Thoracic aorta (tissue), 2 donors: Measurements from ENCODE around the gene SLC22A4. TPM values are rescaled to one million over a fixed set of nuclear protein-coding genes. Genes with fewer than 3 reads are reported as not detected.

Source experiments
- ATAC-seq: fragments of 150-250 bp; one replicate; pipeline ENCODE4 v1.8.0; 2017; ENCODE audit warnings: low read depth; ENCODE audit not compliant: insufficient number of reproducible peaks, low FRiP score
- DNase-seq: peaks from one replicate; pipeline ENCODE4 v3.0.0-alpha.2; 2020; ENCODE audit warnings: low spot score
- H3K27ac ChIP-seq, 2 donors: fragments of 200-600 bp; sonication (generic); 1 replicate in 1 of 2; 2 replicates in 1 of 2; pipeline ENCODE4 v1.5.1; 2016; ENCODE audit warnings: mild to moderate bottlenecking in 2 of 2, moderate library complexity in 2 of 2
- H3K27me3 ChIP-seq: fragments of 200-600 bp; sonication (generic); replicated peaks from 2 replicates; pipeline ENCODE4 v1.6.0; 2016; ENCODE audit warnings: mild to moderate bottlenecking; ENCODE audit not compliant: insufficient read depth
- H3K36me3 ChIP-seq: fragments of 200-600 bp; sonication (generic); one replicate; pipeline ENCODE4 v1.5.1; 2016
- H3K4me1 ChIP-seq, 2 donors: fragments of 200-600 bp; sonication (generic); 1 replicate in 1 of 2; 2 replicates in 1 of 2; pipeline versions ENCODE4 v1.5.1 to v1.6.0; 2016; ENCODE audit warnings: low read depth in 2 of 2, mild to moderate bottlenecking in 1 of 2; ENCODE audit not compliant: control insufficient read depth in 1 of 2
- H3K4me3 ChIP-seq: fragments of 200-600 bp; sonication (generic); 2 replicates; pipeline ENCODE4 v1.5.1; 2016; ENCODE audit warnings: mild to moderate bottlenecking
- H3K9me3 ChIP-seq: fragments of 200-600 bp; sonication (generic); 2 replicates; pipeline ENCODE4 v1.5.1; 2016
- total RNA-seq, 2 donors: library from RNA; depleted of rRNA; stranded (reverse); fragments of >200 nt; gene quantifications; one replicate each; pipeline versions ENCODE4 v1.1.0 to v1.2.3, GENCODE V29; 2016
- TF ChIP-seq, protein P1 (sequence below): fragments of 200-600 bp; sonication (generic); IDR thresholded peaks from one replicate; pipeline ENCODE4 v1.5.1; 2019; ENCODE audit warnings: antibody characterized with exemption

The SLC22A4 gene
- total RNA-seq, 2 donors from 2014 or later, result 0.14 to 2.1 TPM

DNA sequence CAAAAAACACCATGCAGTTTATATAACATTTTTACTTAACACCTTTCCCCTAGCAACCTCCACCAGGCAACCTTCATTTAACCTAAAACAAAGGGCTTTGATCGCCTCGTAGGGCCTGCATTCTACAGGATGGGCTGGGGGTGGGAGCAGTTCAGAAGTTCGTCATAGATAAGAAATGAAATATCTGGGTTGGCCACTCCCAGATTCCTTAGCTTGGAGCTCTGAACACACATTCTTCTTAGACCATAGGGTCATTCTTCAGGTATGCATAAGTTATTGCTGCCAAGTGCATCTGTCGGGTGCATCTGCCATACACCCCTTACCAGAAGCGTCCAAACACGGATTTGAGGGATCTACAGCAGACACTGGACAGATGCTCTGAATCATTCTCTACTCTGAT is 71.0 kb downstream of the SLC22A4 start:
- H3K4me3 ChIP-seq, result no peak overlapping the region
- ATAC-seq (no peak), DNase-seq (no peak)
- no peaks in the 10 kb centered on the region for H3K27me3 ChIP-seq
- H3K9me3 ChIP-seq, result no peaks in the 10 kb centered on the region
- H3K36me3 ChIP-seq, result no peaks in the 10 kb centered on the region
- H3K4me1 ChIP-seq, result peaks cover 31 to 52% of the 10 kb centered on the region in 2 donors
- peak overlapping the region in 1 of 2 donors; percentile 56 for H3K27ac ChIP-seq
- TF ChIP-seq, protein P1, sequence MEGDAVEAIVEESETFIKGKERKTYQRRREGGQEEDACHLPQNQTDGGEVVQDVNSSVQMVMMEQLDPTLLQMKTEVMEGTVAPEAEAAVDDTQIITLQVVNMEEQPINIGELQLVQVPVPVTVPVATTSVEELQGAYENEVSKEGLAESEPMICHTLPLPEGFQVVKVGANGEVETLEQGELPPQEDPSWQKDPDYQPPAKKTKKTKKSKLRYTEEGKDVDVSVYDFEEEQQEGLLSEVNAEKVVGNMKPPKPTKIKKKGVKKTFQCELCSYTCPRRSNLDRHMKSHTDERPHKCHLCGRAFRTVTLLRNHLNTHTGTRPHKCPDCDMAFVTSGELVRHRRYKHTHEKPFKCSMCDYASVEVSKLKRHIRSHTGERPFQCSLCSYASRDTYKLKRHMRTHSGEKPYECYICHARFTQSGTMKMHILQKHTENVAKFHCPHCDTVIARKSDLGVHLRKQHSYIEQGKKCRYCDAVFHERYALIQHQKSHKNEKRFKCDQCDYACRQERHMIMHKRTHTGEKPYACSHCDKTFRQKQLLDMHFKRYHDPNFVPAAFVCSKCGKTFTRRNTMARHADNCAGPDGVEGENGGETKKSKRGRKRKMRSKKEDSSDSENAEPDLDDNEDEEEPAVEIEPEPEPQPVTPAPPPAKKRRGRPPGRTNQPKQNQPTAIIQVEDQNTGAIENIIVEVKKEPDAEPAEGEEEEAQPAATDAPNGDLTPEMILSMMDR, result no peak

DNA sequence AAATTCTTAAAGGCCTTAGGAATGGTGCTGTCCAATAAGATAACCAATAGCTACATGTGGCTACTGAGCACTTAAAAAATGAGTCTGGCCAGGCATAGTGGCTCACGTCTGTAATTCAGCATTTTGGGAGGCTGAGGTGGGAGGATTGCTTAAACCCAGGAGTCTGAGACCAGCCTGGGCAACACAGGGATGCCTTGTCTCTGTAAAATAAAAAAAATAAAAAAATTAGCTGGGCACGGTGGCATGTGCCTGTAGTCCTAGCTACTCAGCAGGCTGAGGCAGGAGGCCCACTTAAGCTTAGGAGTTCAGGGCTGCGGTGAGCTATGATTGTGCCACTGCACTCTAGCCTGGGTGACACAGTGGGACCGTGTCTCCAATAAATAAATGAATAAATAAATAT is 74.0 kb downstream of the SLC22A4 start:
- no peak for DNase-seq
- TF ChIP-seq, protein P1, result no peak
- no peak overlapping the region for H3K4me3 ChIP-seq
- no peaks in the 10 kb centered on the region for H3K27me3 ChIP-seq
- H3K36me3 ChIP-seq, result no peaks in the 10 kb centered on the region
- H3K4me1 ChIP-seq, result peaks cover 29 to 74% of the 10 kb centered on the region in 2 donors
- peak overlapping the region; percentile 7 to 56 for H3K27ac ChIP-seq
- ATAC-seq, result no peak
- H3K9me3 ChIP-seq, result no peaks in the 10 kb centered on the region

DNA sequence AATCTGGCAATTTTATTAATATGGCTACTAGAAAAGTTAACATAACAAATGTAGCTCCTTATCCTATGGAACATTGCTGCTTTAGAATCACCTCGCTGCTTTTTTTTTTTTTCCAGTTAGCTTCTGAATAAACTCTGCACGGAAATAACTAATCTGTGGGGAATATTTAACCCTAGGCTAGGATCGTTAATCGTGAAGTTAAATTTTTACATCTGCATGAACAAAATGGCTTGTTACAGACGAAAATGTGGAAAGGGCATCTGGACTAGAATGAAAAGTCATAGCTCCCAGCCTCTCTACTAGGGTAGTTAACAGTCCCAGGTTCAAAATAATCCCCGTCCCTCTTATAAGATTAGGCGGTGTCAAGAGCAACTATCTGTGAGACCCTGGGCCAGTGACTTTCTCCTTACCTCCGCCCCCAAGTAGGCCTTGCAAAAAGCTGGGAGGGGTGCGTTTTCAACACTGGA is 74.8 kb downstream of the SLC22A4 start:
- TF ChIP-seq, protein P1, result no peak
- Histone ChIP-seq H3K27me3 (no peaks in the 10 kb centered on the region), H3K27ac (peak overlapping the region; percentile 83 to 90), H3K4me1 (peaks cover 22 to 66% of the 10 kb centered on the region in 2 donors), H3K9me3 (no peaks in the 10 kb centered on the region), H3K4me3 (peak overlapping the region; percentile 94), H3K36me3 (no peaks in the 10 kb centered on the region)
- ATAC-seq, result no peak
- DNase-seq, result no peak

DNA sequence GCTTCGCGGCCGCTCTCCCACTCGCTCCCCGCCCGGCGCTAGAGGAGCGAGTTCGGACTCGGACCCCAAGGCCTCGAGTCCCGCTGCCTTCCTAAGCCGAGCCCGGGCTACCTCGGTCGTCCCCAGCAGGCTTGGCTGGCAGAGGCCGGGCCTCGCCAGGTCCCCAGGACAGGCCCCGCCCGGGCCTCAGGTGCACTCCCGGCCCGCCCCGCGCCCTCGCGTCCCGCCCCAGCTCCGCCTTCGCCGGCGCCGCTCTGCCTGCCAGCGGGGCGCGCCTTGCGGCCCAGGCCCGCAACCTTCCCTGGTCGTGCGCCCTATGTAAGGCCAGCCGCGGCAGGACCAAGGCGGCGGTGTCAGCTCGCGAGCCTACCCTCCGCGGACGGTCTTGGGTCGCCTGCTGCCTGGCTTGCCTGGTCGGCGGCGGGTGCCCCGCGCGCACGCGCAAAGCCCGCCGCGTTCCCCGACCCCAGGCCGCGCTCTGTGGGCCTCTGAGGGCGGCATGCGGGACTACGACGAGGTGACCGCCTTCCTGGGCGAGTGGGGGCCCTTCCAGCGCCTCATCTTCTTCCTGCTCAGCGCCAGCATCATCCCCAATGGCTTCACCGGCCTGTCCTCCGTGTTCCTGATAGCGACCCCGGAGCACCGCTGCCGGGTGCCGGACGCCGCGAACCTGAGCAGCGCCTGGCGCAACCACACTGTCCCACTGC is 75.4 kb downstream of the SLC22A4 start, which contains the start of gene SLC22A5:
SLC22A5 (plus strand) TSS at position 237 of the 707 bp plus-strand sequence; CDS start at position 500, 263 bp downstream.
- H3K27ac ChIP-seq, result peak within 1 kb of the TSS; percentile 83 to 90
- TF ChIP-seq, protein P1, result no peak
- no peak for DNase-seq

DNA sequence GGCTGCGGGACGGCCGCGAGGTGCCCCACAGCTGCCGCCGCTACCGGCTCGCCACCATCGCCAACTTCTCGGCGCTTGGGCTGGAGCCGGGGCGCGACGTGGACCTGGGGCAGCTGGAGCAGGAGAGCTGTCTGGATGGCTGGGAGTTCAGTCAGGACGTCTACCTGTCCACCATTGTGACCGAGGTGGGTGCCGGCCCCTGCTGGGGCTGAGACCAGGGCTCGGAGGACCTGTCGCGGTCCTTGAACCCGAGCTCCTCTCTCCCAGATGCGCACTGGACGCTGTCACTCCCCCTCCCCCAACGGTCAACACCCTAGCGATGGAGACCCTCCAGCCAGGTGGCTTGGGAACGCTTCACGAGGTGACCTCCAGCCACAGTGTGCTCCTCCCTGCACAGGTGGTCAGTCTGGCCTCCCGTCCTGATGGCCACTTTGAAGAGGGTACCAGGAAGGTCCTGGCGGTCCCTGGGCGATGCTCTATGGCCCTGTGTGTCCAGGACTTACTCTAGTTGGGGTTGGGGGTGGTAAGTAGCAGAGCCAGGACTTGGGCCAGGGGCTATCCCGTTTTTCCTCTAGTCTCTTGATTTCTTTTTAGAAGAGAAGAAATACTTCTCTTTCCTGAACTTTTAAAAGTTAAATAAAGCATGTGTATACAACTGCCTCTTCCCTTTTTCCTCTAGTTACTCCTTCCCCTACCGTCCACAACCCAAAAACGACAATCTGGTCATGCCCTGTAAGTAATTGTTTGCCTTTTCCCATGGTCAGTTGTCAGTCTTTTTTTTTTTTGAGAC is 76.2 kb downstream of the SLC22A4 start:
- no peak for DNase-seq
- TF ChIP-seq, protein P1, result no peak

More for the DNA sequence above, 75.4 kb downstream of the SLC22A4 start, which contains the start of gene SLC22A5:
- Histone ChIP-seq H3K4me1 (peaks cover 20 to 60% of the 10 kb centered on the region in 2 donors), H3K36me3 (no peaks in the 10 kb centered on the region), H3K9me3 (no peaks in the 10 kb centered on the region), H3K4me3 (peak within 1 kb of the TSS; percentile 94), H3K27me3 (no peaks in the 10 kb centered on the region)
- ATAC-seq, result peak; percentile 62

More for the DNA sequence above, 76.2 kb downstream of the SLC22A4 start:
- H3K27me3 ChIP-seq, result no peaks in the 10 kb centered on the region
- peak overlapping the region; percentile 83 to 90 for H3K27ac ChIP-seq
- H3K9me3 ChIP-seq, result no peaks in the 10 kb centered on the region
- no peaks in the 10 kb centered on the region for H3K36me3 ChIP-seq
- peak overlapping the region; percentile 94 for H3K4me3 ChIP-seq
- no peak for ATAC-seq
- peaks cover 20 to 52% of the 10 kb centered on the region in 2 donors for H3K4me1 ChIP-seq
